Naive thymus-derived CD4-positive, alpha-beta T cell (primary cell): ENCODE data around the gene ZC3H18. TPM values are rescaled to one million over a fixed set of nuclear protein-coding genes. Genes with fewer than 3 reads are reported as not detected.
"Not testable (repeated sequence)": the region's sequence is repeated elsewhere in the genome, so short reads cannot be mapped to it uniquely, and the experiment has no call there.

Source experiments
- ATAC-seq: fragments of 150-1000 bp; cut with Tn5 transposase; 2 replicates; pipeline ENCODE4 v1.10.0; 2021; ENCODE audit warnings: mild to moderate bottlenecking, moderate library complexity
- CTCF ChIA-PET: fragments of 350-600 bp; sonication (Branson Sonifier 250); formaldehyde crosslinking; loops from one replicate; lab custom pipeline; 2021; ENCODE audit warnings: antibody characterized with exemption; lab: Charles Lee
- POLR2A ChIA-PET: fragments of 350-600 bp; sonication (Branson Sonifier 250); formaldehyde crosslinking; loops from one replicate; lab custom pipeline; 2021; ENCODE audit warnings: antibody characterized with exemption, inconsistent platforms; lab: Charles Lee
- DNase-seq, 9 donors: peaks; one replicate each; pipeline versions ENCODE4 v3.0.0 to v3.0.0-alpha.2; 2020 to 2022; ENCODE audit warnings: mixed read lengths in 1 of 9
- H3K27ac ChIP-seq: one replicate; pipeline ENCODE4 v1.7.0; 2013; ENCODE audit warnings: mild to moderate bottlenecking, low read depth, low read length, moderate library complexity
- H3K27me3 ChIP-seq, 2 donors: one replicate each; pipeline ENCODE4 v1.7.0; 2013; ENCODE audit warnings: low read length in 2 of 2, mild to moderate bottlenecking in 2 of 2, moderate library complexity in 2 of 2; ENCODE audit not compliant: control insufficient read depth in 2 of 2, insufficient read depth in 2 of 2
- H3K36me3 ChIP-seq, 3 experiments: 1 replicate in 2 of 3; 2 replicates in 1 of 3; pipeline ENCODE4 v1.7.0; 2013; ENCODE audit warnings: low read length in 3 of 3, mild to moderate bottlenecking in 3 of 3, moderate library complexity in 1 of 3; ENCODE audit not compliant: insufficient read depth in 3 of 3, control insufficient read depth in 2 of 3
- H3K4me1 ChIP-seq, 2 donors: one replicate each; pipeline ENCODE4 v1.7.0; 2013; ENCODE audit warnings: low read length in 2 of 2, mild to moderate bottlenecking in 2 of 2, moderate library complexity in 1 of 2; ENCODE audit not compliant: control insufficient read depth in 2 of 2, insufficient read depth in 2 of 2
- H3K4me3 ChIP-seq: 2 replicates; pipeline ENCODE4 v1.7.0; 2013; ENCODE audit warnings: mild to moderate bottlenecking, low read length
- H3K9me3 ChIP-seq, 3 experiments: 1 replicate in 2 of 3; 2 replicates in 1 of 3; pipeline ENCODE4 v1.7.0; 2013; ENCODE audit warnings: low read length in 3 of 3; ENCODE audit not compliant: control insufficient read depth in 2 of 3
- H3K27ac Mint-ChIP-seq, 9 donors: one replicate each; pipeline ENCODE4 v1.8.0; 2020 to 2022; ENCODE audit warnings: mixed read lengths in 9 of 9, mild to moderate bottlenecking in 8 of 9, moderate library complexity in 5 of 9, inconsistent platforms in 2 of 9
- H3K27me3 Mint-ChIP-seq, 5 donors: one replicate each; pipeline ENCODE4 v1.8.0; 2021 to 2022; ENCODE audit warnings: mixed read lengths in 5 of 5, mild to moderate bottlenecking in 1 of 5
- H3K36me3 Mint-ChIP-seq, 5 donors: one replicate each; pipeline ENCODE4 v1.8.0; 2020 to 2022; ENCODE audit warnings: mixed read lengths in 5 of 5, mild to moderate bottlenecking in 3 of 5, inconsistent platforms in 1 of 5
- H3K4me1 Mint-ChIP-seq, 7 donors: one replicate each; pipeline ENCODE4 v1.8.0; 2020 to 2022; ENCODE audit warnings: mixed read lengths in 7 of 7, mild to moderate bottlenecking in 3 of 7, inconsistent platforms in 1 of 7
- H3K4me3 Mint-ChIP-seq, 10 donors: one replicate each; pipeline ENCODE4 v1.8.0; 2020 to 2022; ENCODE audit warnings: mild to moderate bottlenecking in 10 of 10, mixed read lengths in 10 of 10, moderate library complexity in 6 of 10, inconsistent platforms in 2 of 10
- H3K9me3 Mint-ChIP-seq, 11 donors: one replicate each; pipeline ENCODE4 v1.8.0; 2020 to 2022; ENCODE audit warnings: mixed read lengths in 11 of 11, mild to moderate bottlenecking in 4 of 11, inconsistent platforms in 1 of 11, moderate library complexity in 1 of 11
- intact Hi-C, 2 donors: fragments of 100-400 bp; cut with micrococcal nuclease; formaldehyde crosslinking; loops; one replicate each; pipeline ENCODE4 v1.15.1; 2023
- polyA plus RNA-seq, 2 donors: library from polyadenylated mRNA; unstranded; fragments of 300-500 nt; fragmentation: Illumina TruSeq; gene quantifications; one replicate each; pipeline ENCODE4 v1.2.3, GENCODE V29; 2021
- total RNA-seq, 6 experiments: library from RNA in 5 of 6; stranded (reverse) in 5 of 6; gene quantifications; 1 replicate in 5 of 6; 2 replicates in 1 of 6; pipeline ENCODE4 v1.2.3 and lab custom pipeline; 2021 to 2026

The ZC3H18 gene
- total and polyA plus RNA-seq, 7 experiments from 2014 or later, result 11.0 to 97.8 (median 78.2) TPM

DNA sequence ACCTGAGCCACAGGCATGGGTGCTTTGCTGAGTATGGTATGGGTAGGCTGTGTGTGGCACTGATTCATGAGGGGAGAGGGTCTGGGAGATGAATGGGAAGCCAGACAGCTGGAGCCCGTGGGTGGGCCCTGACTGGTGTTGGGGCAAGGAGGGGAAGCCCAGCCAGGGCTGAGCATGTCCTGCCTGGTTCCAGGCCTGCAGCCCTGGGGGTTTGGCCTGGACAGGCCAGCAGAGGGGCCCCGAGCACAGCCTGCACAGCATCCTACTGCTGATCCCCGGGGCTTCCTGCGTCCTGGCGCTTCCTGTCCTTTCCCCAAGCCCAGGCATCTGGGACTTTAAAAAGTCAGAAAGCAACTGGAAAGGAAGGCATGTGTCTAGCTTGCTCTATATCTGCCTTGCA, 97.3 kb downstream of the ZC3H18 start:
- Histone ChIP-seq H3K27ac (no peak overlapping the region), H3K4me3 (no peak overlapping the region), H3K4me1 (peaks cover under 1 to 4% of the 10 kb centered on the region in 2 donors), H3K36me3 (peaks cover 0 to 6% (median 0%) of the 10 kb centered on the region in 3 experiments), H3K9me3 (no peaks in the 10 kb centered on the region), H3K27me3 (no peaks in the 10 kb centered on the region)
- H3K36me3 Mint-ChIP-seq, result peaks cover 0 to 9% (median 0%) of the 10 kb centered on the region in 5 donors
- no peaks in the 10 kb centered on the region for H3K27me3 Mint-ChIP-seq
- intact Hi-C loops, result no loop called here
- ATAC-seq, result no peak
- no peak overlapping the region for H3K4me3 Mint-ChIP-seq
- DNase-seq, result no peak
- ChIA-PET CTCF (no interaction called here), POLR2A (interaction anchor here (1.2 kb wide), 1 partner anchor 18 kb away, joined by 4 read pairs; no protein-coding TSS in a partner anchor)
- peaks cover 0 to 15% (median 8%) of the 10 kb centered on the region in 7 donors for H3K4me1 Mint-ChIP-seq
- peak overlapping the region in 1 of 9 donors; percentile 5 for H3K27ac Mint-ChIP-seq
- no peaks in the 10 kb centered on the region for H3K9me3 Mint-ChIP-seq

DNA sequence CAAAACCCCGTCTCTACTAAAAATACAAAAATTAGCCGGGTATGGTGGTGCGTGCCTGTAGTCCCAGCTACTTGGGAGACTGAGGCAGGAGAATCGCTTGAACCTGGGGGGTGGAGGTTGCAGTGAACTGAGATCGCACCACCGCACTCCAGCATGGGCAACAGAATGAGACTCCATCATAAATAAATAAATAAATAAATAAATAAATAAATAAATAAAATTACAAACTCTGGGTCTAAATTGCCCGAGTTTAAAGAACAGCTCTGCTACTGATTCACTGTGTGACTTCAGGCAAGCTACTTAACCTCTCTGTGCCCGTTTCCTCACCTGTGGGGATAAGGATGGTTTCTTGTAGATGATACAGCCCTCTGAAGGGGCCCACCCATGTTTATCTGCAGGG, 99.3 kb downstream of the ZC3H18 start:
- intact Hi-C loops, H3K9me3 ChIP-seq, H3K4me1 ChIP-seq, H3K4me3 Mint-ChIP-seq, ATAC-seq, H3K27me3 ChIP-seq, H3K4me3 ChIP-seq, H3K27me3 Mint-ChIP-seq, DNase-seq, H3K27ac Mint-ChIP-seq, H3K27ac ChIP-seq, H3K36me3 ChIP-seq, H3K9me3 Mint-ChIP-seq: not testable (repeated sequence)
- H3K36me3 Mint-ChIP-seq, result peaks cover 0 to 12% (median 0%) of the 10 kb centered on the region in 5 donors
- peaks cover 0 to 12% (median 5%) of the 10 kb centered on the region in 7 donors for H3K4me1 Mint-ChIP-seq
- ChIA-PET POLR2A (interaction anchor here (0.7 to 1.4 kb wide), 3 partner anchors 12 to 32 kb away, joined by 3 to 4 read pairs (median 3); no protein-coding TSS in a partner anchor), CTCF (interaction anchor here (0.7 kb wide), 1 partner anchor 51 kb away, joined by 3 read pairs; no protein-coding TSS in a partner anchor)

DNA sequence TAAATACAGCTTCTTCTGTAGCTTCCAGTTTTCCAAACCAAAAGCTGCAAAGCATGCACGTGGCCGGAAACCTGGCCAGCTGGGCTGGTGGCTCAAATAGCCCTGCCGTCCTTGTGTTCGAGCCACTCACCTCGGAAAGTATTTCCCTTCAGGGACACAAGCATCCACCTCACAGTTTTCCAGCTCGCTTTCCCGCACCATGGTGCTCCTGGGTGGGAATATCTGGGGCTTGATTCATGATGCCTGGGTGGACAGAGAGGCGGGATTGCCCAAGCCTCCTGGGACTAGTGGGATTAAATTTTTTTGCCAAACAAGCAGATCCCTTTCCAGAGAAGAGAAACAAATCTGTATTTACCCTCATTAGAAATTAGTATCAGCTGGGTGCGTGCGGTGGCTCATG, 99.8 kb downstream of the ZC3H18 start:
- Histone ChIP-seq H3K4me3 (no peak overlapping the region), H3K4me1 (no peaks in the 10 kb centered on the region), H3K27ac (no peak overlapping the region), H3K36me3 (peaks cover 0 to 2% (median 0%) of the 10 kb centered on the region in 3 experiments), H3K9me3 (no peaks in the 10 kb centered on the region), H3K27me3 (no peaks in the 10 kb centered on the region)
- POLR2A ChIA-PET, result interaction anchor here (0.7 to 1.4 kb wide), 3 partner anchors 11 to 31 kb away, joined by 3 to 4 read pairs (median 3); no protein-coding TSS in a partner anchor
- Mint-ChIP-seq H3K9me3 (no peaks in the 10 kb centered on the region), H3K27me3 (no peaks in the 10 kb centered on the region), H3K4me1 (peaks cover 0 to 7% (median 2%) of the 10 kb centered on the region in 7 donors), H3K4me3 (no peak overlapping the region), H3K27ac (no peak overlapping the region), H3K36me3 (peaks cover 0 to 12% (median 0%) of the 10 kb centered on the region in 5 donors)
- CTCF ChIA-PET, result interaction anchor here (0.7 kb wide), 2 partner anchors 22 to 51 kb away, joined by 3 read pairs; no protein-coding TSS in a partner anchor
- intact Hi-C loops, result no loop called here
- ATAC-seq (no peak), DNase-seq (no peak)

DNA sequence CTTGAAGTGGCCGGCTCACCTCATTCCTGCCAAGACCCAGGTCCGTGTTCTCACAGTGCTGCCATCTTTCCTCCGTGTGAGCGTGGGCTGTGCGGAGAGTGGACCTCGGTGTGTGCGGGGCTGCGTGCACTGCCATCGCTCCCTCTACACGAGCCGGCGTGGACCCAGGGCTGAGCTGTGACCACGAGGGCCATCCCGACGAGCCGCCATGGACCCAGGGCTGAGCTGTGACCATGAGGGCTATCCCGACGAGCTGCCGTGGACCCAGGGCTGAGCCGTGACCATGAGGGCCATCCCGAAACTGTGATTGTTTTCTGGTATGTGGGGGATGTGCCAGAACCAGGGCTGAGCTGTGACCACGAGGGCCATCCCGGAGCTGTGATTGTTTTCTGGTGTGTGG, 101.6 kb downstream of the ZC3H18 start:
- Histone ChIP-seq H3K27me3 (no peaks in the 10 kb centered on the region), H3K27ac (no peak overlapping the region), H3K9me3 (no peaks in the 10 kb centered on the region), H3K36me3 (peaks cover 0 to 16% (median 0%) of the 10 kb centered on the region in 3 experiments), H3K4me1 (no peaks in the 10 kb centered on the region), H3K4me3 (no peak overlapping the region)
- Mint-ChIP-seq H3K4me3 (no peak overlapping the region), H3K36me3 (peaks cover 0 to 12% (median 0%) of the 10 kb centered on the region in 5 donors), H3K4me1 (peaks cover 0 to 5% (median 0%) of the 10 kb centered on the region in 7 donors), H3K27ac (peak overlapping the region in 1 of 9 donors; percentile 21), H3K27me3 (no peaks in the 10 kb centered on the region), H3K9me3 (no peaks in the 10 kb centered on the region)
- POLR2A ChIA-PET, result interaction anchor here (0.9 to 1.1 kb wide), 3 partner anchors 8 to 22 kb away, joined by 3 to 6 read pairs (median 3); no protein-coding TSS in a partner anchor
- no peak for ATAC-seq
- intact Hi-C loops, result no loop called here
- CTCF ChIA-PET, result interaction anchor here (1.4 kb wide), 1 partner anchor 33 kb away, joined by 6 read pairs; no protein-coding TSS in a partner anchor
- no peak for DNase-seq

DNA sequence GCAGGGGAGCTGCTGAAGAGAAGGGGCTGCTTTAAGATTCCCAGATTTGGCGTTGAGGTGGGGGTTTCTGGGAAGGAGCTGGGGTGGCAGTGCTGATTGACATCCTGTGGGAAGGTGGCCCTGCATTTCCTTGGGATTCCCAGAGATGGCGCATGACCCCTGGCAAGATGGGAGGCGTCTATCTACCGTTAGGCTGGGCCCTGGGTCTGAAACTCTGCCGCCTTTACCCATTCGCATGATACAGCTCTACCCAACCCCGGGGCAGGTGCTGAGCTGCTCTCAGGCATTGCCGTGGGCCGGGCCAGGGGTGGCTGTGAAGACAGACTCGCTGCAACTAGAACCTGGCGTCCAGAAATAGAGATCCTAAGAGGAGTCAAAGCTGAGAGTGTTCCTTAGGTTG, 102.6 kb downstream of the ZC3H18 start:
- no peak overlapping the region for H3K27ac ChIP-seq
- Mint-ChIP-seq H3K9me3 (no peaks in the 10 kb centered on the region), H3K4me3 (no peak overlapping the region), H3K36me3 (peaks cover 0 to 8% (median 0%) of the 10 kb centered on the region in 5 donors), H3K27me3 (no peaks in the 10 kb centered on the region), H3K4me1 (peaks cover 0 to 4% (median 0%) of the 10 kb centered on the region in 7 donors), H3K27ac (no peak overlapping the region)
- no peak for ATAC-seq
- ChIA-PET POLR2A (no interaction called here), CTCF (interaction anchor here (1.4 kb wide), 1 partner anchor 32 kb away, joined by 6 read pairs; no protein-coding TSS in a partner anchor)
- no peaks in the 10 kb centered on the region for H3K27me3 ChIP-seq
- intact Hi-C loops, result no loop called here
- no peak overlapping the region for H3K4me3 ChIP-seq
- H3K36me3 ChIP-seq, result peaks cover 0 to 25% (median 5%) of the 10 kb centered on the region in 3 experiments
- H3K9me3 ChIP-seq, result no peaks in the 10 kb centered on the region
- no peak for DNase-seq
- no peaks in the 10 kb centered on the region for H3K4me1 ChIP-seq

DNA sequence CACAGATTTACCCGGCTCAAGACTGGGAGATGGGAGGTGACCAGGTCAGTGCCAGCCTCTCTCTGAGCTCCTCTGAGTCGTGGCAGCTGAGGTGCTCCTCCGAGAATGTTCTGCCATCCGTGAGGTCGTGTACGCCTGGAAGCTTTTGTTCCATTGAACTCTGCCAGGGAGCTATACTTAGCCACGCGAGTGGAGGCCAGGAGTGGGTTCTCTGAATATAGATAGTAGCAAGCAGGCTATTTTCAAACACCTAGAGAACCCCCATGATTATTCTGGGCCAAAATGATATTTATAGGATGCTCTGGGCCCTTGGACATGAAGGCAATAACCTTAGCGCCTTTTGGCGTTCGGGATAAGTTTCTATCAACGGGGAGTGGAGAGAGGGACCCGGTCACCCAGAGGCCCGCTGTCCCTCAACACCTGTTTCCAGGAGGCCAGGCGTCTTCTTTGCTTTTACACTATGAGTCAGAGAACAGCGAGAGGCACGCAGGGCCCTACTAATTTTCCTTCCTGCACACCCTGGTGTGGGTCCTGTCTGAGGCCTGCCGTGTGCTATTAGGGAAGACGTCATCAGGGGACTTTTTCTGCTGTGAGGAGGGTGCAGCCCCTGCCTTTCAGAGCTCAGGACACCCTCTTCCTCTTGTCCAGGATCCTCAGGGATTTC, 103.6 kb downstream of the ZC3H18 start:
- Histone ChIP-seq H3K27ac (no peak overlapping the region), H3K4me1 (no peaks in the 10 kb centered on the region), H3K9me3 (no peaks in the 10 kb centered on the region), H3K4me3 (no peak overlapping the region), H3K36me3 (peaks cover 0 to 36% (median 7%) of the 10 kb centered on the region in 3 experiments), H3K27me3 (no peaks in the 10 kb centered on the region)
- no peaks in the 10 kb centered on the region for H3K27me3 Mint-ChIP-seq
- peaks cover 0 to 5% (median 0%) of the 10 kb centered on the region in 5 donors for H3K36me3 Mint-ChIP-seq
- no peak for ATAC-seq
- no peak for DNase-seq
- peak overlapping the region in 1 of 9 donors; percentile 32 for H3K27ac Mint-ChIP-seq
- H3K4me1 Mint-ChIP-seq, result no peaks in the 10 kb centered on the region
- POLR2A ChIA-PET, result interaction anchor here (1.3 kb wide), 1 partner anchor 10 kb away, joined by 4 read pairs; no protein-coding TSS in a partner anchor
- intact Hi-C loops, result no loop called here
- H3K4me3 Mint-ChIP-seq, result no peak overlapping the region
- H3K9me3 Mint-ChIP-seq, result no peaks in the 10 kb centered on the region
- CTCF ChIA-PET, result no interaction called here
